Glomerular visceral epithelial cell (primary cell): ENCODE data around the gene ARHGAP22.

Source experiments
- DNase-seq: peaks from one replicate; pipeline ENCODE4 v3.0.0-alpha.2; 2016; ENCODE audit errors: extremely low spot score

The ARHGAP22 gene

GRCh38 chr10:48418189-48418788, 186.6 kb downstream of the ARHGAP22 start:
- DNase-seq: no peak

GRCh38 chr10:48417374-48417773, 187.5 kb downstream of the ARHGAP22 start:
- no peak for DNase-seq

- no peak for DNase-seq
Measured at GRCh38 chr10:48416584-48417232, 188.2 kb downstream of the ARHGAP22 start.

GRCh38 chr10:48414778-48415177, 190.1 kb downstream of the ARHGAP22 start:
- DNase-seq: no peak

- DNase-seq: no peak
Measured at GRCh38 chr10:48414160-48414559, 190.7 kb downstream of the ARHGAP22 start.

- no peak for DNase-seq
Measured at GRCh38 chr10:48412933-48413332, 191.9 kb downstream of the ARHGAP22 start.

GRCh38 chr10:48412081-48412480, 192.8 kb downstream of the ARHGAP22 start:
- DNase-seq: no peak

- no peak for DNase-seq
Measured at GRCh38 chr10:48411510-48411909, 193.4 kb downstream of the ARHGAP22 start.

- no peak for DNase-seq
Measured at GRCh38 chr10:48410503-48410902, 194.4 kb downstream of the ARHGAP22 start.

GRCh38 chr10:48406658-48407057, 198.2 kb downstream of the ARHGAP22 start:
- no peak for DNase-seq

- DNase-seq: peak; percentile 89
Measured at GRCh38 chr10:48406204-48406603, 198.7 kb downstream of the ARHGAP22 start.

GRCh38 chr10:48404646-48405045, 200.2 kb downstream of the ARHGAP22 start:
- no peak for DNase-seq

GRCh38 chr10:48400850-48401220, 204.0 kb downstream of the ARHGAP22 start:
- DNase-seq: no peak

- DNase-seq: no peak
Measured at GRCh38 chr10:48400129-48400849, 204.6 kb downstream of the ARHGAP22 start.

GRCh38 chr10:48399551-48399950, 205.3 kb downstream of the ARHGAP22 start:
- no peak for DNase-seq

GRCh38 chr10:48399056-48399541, 205.8 kb downstream of the ARHGAP22 start:
- DNase-seq: no peak

- DNase-seq: no peak
Measured at GRCh38 chr10:48398261-48398660, 206.6 kb downstream of the ARHGAP22 start.
